Stimulated activated naive B cell treated with anti-CD40 and anti-IgM and Interleukin-4, amounts not matched to agents 10 μg/mL and 1 μg/mL and 100 μg/mL, for 72 hours (primary cell): ENCODE results near the gene ZNF300.

Source experiments
- ATAC-seq, 2 donors: fragments of 150-1000 bp; cut with Tn5 transposase; replicated peaks; 2 replicates each; pipeline ENCODE4 v1.10.0; 2021; ENCODE audit warnings: moderate library complexity in 1 of 2
- DNase-seq: peaks from one replicate; pipeline ENCODE4 v3.0.0; 2021
- H3K27ac Mint-ChIP-seq: one replicate; pipeline ENCODE4 v1.8.0; 2022; ENCODE audit warnings: mild to moderate bottlenecking, mixed read lengths
- H3K27me3 Mint-ChIP-seq, 2 donors: one replicate each; pipeline ENCODE4 v1.8.0; 2022; ENCODE audit warnings: mixed read lengths in 2 of 2
- H3K36me3 Mint-ChIP-seq, 2 donors: one replicate each; pipeline ENCODE4 v1.8.0; 2022; ENCODE audit warnings: mixed read lengths in 2 of 2, mild to moderate bottlenecking in 1 of 2
- H3K4me1 Mint-ChIP-seq, 2 donors: one replicate each; pipeline ENCODE4 v1.8.0; 2022; ENCODE audit warnings: mixed read lengths in 2 of 2, mild to moderate bottlenecking in 1 of 2
- H3K4me3 Mint-ChIP-seq, 2 donors: one replicate each; pipeline ENCODE4 v1.8.0; 2022; ENCODE audit warnings: mild to moderate bottlenecking in 2 of 2, mixed read lengths in 2 of 2, moderate library complexity in 1 of 2
- H3K9me3 Mint-ChIP-seq, 2 donors: one replicate each; pipeline ENCODE4 v1.8.0; 2022; ENCODE audit warnings: mixed read lengths in 2 of 2, mild to moderate bottlenecking in 1 of 2

The ZNF300 gene

GRCh38 chr5:150904479-150905311 is at the start of gene ZNF300:
TSS of gene ZNF300 (minus strand) at chr5:150904980. CDS start at chr5:150903155, 1,825 bp downstream.
- peak within 1 kb of the TSS; percentile 93 for H3K27ac Mint-ChIP-seq
- peak within 1 kb of the TSS; percentile 83 to 92 for H3K4me3 Mint-ChIP-seq
- H3K9me3 Mint-ChIP-seq: peaks cover 29 to 34% of the 10 kb centered on the region in 2 donors
- peaks cover 2 to 12% of the 10 kb centered on the region in 2 donors for H3K4me1 Mint-ChIP-seq
- peaks cover 30 to 34% of the 10 kb centered on the region in 2 donors for H3K36me3 Mint-ChIP-seq
- DNase-seq (peak; percentile 39), ATAC-seq (peak; percentile 97 to 98)
- peaks cover 23 to 25% of the 10 kb centered on the region in 2 donors for H3K27me3 Mint-ChIP-seq

- Mint-ChIP-seq H3K4me3 (no peak overlapping the region), H3K27me3 (peaks cover 26 to 34% of the 10 kb centered on the region in 2 donors), H3K4me1 (peaks cover 0 to 2% of the 10 kb centered on the region in 2 donors), H3K36me3 (peaks cover 18% of the 10 kb centered on the region in 2 donors), H3K27ac (no peak overlapping the region), H3K9me3 (peaks cover 42 to 50% of the 10 kb centered on the region in 2 donors)
- no peak for ATAC-seq
- no peak for DNase-seq
These were observed 43.8 kb upstream of the ZNF300 start for GRCh38 chr5:150948539-150948938.

DNA sequence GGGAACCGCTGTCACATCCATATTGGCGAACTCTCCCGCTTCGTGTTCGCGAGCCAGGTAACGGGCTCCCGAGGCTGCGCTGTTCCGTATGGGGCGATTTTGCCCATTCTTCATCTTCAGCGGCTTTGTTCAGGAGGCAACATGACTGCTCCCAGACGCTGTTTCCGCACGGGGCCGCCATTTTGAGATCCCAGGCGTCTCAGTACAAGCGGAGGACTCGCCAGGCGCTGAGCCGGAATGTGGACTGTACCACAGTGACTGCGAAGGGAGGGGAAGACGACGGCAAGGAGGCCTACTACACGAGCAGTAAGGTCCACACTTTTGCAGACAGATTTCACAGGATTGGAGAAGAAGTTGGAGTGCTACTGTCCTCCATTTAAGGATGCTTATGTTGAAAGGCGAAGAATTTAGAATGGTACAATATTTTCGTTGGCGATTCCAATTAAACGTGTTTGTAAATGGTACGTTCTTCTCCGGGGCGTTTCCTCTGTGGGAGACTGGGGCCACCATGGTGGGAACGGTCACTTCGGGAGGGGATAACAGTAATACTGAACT is 41.6 kb upstream of the ZNF300 start:
- Mint-ChIP-seq H3K36me3 (peaks cover 14 to 16% of the 10 kb centered on the region in 2 donors), H3K4me3 (peak overlapping the region; percentile 12 to 48), H3K9me3 (peaks cover 39 to 42% of the 10 kb centered on the region in 2 donors), H3K4me1 (peaks cover 0 to 2% of the 10 kb centered on the region in 2 donors), H3K27ac (no peak overlapping the region), H3K27me3 (peaks cover 20 to 35% of the 10 kb centered on the region in 2 donors)
- no peak for DNase-seq
- ATAC-seq: no peak

DNA sequence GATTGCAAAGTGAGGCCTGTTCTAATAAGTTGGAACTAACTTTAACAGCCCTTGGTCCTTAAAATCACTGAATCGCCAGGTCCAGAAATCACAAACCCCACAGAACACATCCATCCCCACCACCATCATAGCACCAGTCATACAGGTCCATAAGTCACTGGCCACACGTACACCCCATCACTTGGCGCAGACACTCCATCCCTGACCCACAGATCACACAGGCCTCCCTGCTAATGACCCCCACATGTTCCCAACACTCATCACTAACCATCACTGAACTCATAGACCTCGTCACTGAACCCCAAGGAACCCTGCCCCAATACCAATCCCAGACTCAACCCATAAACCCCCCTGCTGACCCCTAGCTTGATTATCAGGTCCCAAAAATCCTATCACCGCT is 41.2 kb upstream of the ZNF300 start:
- DNase-seq (no peak), ATAC-seq (no peak)
- Mint-ChIP-seq H3K27me3 (peaks cover 20 to 35% of the 10 kb centered on the region in 2 donors), H3K36me3 (peaks cover 14 to 16% of the 10 kb centered on the region in 2 donors), H3K9me3 (peaks cover 40% of the 10 kb centered on the region in 2 donors), H3K27ac (no peak overlapping the region), H3K4me3 (peak overlapping the region in 1 of 2 donors; percentile 48), H3K4me1 (peaks cover 0 to 2% of the 10 kb centered on the region in 2 donors)

- no peak for DNase-seq
- peaks cover 14% of the 10 kb centered on the region in 2 donors for H3K36me3 Mint-ChIP-seq
- peaks cover 0 to 2% of the 10 kb centered on the region in 2 donors for H3K4me1 Mint-ChIP-seq
- peaks cover 20 to 35% of the 10 kb centered on the region in 2 donors for H3K27me3 Mint-ChIP-seq
- no peak overlapping the region for H3K27ac Mint-ChIP-seq
- peaks cover 36 to 38% of the 10 kb centered on the region in 2 donors for H3K9me3 Mint-ChIP-seq
- ATAC-seq: no peak
- no peak overlapping the region for H3K4me3 Mint-ChIP-seq
These were observed 40.7 kb upstream of the ZNF300 start for GRCh38 chr5:150945486-150945885.

GRCh38 chr5:150931368-150931965 is 26.7 kb upstream of the ZNF300 start:
- ATAC-seq (no peak), DNase-seq (no peak)
- no peak overlapping the region for H3K4me3 Mint-ChIP-seq
- no peaks in the 10 kb centered on the region for H3K27me3 Mint-ChIP-seq
- H3K9me3 Mint-ChIP-seq: peaks cover 23 to 27% of the 10 kb centered on the region in 2 donors
- no peaks in the 10 kb centered on the region for H3K4me1 Mint-ChIP-seq
- H3K27ac Mint-ChIP-seq: no peak overlapping the region
- H3K36me3 Mint-ChIP-seq: peaks cover 0 to 14% of the 10 kb centered on the region in 2 donors

- no peak for ATAC-seq
- Mint-ChIP-seq H3K27ac (no peak overlapping the region), H3K27me3 (peaks cover 4 to 17% of the 10 kb centered on the region in 2 donors), H3K4me3 (no peak overlapping the region), H3K4me1 (no peaks in the 10 kb centered on the region), H3K36me3 (peaks cover 0 to 2% of the 10 kb centered on the region in 2 donors), H3K9me3 (peaks cover 29% of the 10 kb centered on the region in 2 donors)
- no peak for DNase-seq
These were observed 13.8 kb upstream of the ZNF300 start for GRCh38 chr5:150918613-150919012.

GRCh38 chr5:150912312-150912814 is 7.6 kb upstream of the ZNF300 start:
- Mint-ChIP-seq H3K9me3 (peaks cover 38 to 40% of the 10 kb centered on the region in 2 donors), H3K4me3 (no peak overlapping the region), H3K4me1 (no peaks in the 10 kb centered on the region), H3K36me3 (peaks cover 4 to 11% of the 10 kb centered on the region in 2 donors), H3K27ac (no peak overlapping the region), H3K27me3 (peaks cover 10 to 17% of the 10 kb centered on the region in 2 donors)
- no peak for ATAC-seq
- no peak for DNase-seq

- DNase-seq: no peak
- Mint-ChIP-seq H3K36me3 (peaks cover 24 to 28% of the 10 kb centered on the region in 2 donors), H3K27me3 (peaks cover 22 to 28% of the 10 kb centered on the region in 2 donors), H3K27ac (peak overlapping the region; percentile 93), H3K4me3 (peak overlapping the region; percentile 83 to 92), H3K4me1 (peaks cover 2 to 12% of the 10 kb centered on the region in 2 donors), H3K9me3 (peaks cover 27 to 31% of the 10 kb centered on the region in 2 donors)
- no peak for ATAC-seq
These were observed 518 bp upstream of the ZNF300 start for GRCh38 chr5:150905312-150905683.

DNA sequence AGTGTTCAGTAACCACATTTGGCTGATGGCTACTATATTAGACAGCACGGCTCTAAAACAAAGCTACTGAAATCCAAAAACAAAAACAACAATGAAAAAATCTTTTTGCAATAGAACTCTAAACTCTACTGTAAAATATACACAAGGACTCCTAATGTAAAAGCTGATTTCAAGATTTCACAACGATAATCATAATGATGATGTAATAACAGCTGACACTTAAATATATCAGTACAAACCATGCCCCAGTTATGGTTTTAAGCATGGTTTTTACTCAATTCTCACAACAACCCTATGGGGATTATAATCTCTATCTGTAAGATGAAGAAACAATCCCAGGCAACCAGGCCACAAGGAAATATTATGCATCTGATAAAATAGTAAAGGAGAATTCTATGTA is 3.3 kb downstream of the ZNF300 start:
- DNase-seq (no peak), ATAC-seq (no peak)
- H3K4me3 Mint-ChIP-seq: no peak overlapping the region
- peaks cover 52 to 57% of the 10 kb centered on the region in 2 donors for H3K36me3 Mint-ChIP-seq
- H3K27me3 Mint-ChIP-seq: peaks cover 23 to 25% of the 10 kb centered on the region in 2 donors
- H3K9me3 Mint-ChIP-seq: peaks cover 38 to 49% of the 10 kb centered on the region in 2 donors
- H3K4me1 Mint-ChIP-seq: peaks cover 2 to 12% of the 10 kb centered on the region in 2 donors
- no peak overlapping the region for H3K27ac Mint-ChIP-seq

DNA sequence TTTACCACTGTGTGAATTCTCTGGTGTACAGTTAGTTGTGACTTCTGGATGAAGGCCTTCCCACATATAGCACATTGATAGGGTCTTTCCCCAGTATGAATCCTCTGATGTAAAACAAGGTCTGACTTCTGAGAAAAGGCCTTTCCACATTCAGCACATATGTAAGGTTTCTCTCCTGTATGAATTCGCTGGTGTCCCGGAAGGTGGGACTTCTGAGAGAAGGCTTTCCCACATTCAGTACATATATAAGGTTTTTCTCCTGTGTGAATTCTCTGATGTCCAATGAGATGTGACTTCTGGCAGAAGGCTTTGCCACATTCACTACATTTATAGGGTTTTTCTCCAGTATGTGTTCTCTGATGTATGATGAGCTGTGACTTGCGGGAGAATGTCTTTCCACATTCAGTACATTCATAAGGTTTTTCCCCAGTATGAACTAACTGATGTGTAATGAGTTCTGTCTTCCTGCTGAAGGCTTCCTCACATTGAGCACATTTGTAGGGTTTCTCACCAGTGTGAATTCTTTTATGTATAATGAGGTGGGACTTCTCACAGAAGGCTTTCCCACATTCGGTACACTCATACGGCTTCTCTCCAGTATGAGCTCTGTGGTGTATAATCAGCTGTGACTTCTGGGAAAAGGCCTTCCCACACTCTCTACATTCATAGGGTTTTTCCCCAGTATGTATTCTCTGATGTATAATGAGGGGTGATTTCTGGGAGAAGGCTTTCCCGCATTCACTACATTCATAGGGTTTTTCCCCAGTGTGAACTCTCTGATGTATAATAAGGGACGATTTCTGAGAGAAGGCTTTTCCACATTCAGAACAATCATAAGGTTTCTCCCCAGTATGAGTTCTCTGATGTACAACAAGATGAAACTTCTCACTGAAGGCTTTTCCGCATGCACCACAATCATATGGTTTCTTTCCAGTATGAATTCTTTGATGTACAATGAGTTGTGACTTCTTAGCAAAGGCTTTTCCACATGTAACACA is 9.1 kb downstream of the ZNF300 start:
- H3K27ac Mint-ChIP-seq: no peak overlapping the region

GRCh38 chr5:150879358-150879757 is 25.4 kb downstream of the ZNF300 start:
- H3K36me3 Mint-ChIP-seq: peaks cover 7 to 12% of the 10 kb centered on the region in 2 donors
- no peak overlapping the region for H3K4me3 Mint-ChIP-seq
- peaks cover 21 to 23% of the 10 kb centered on the region in 2 donors for H3K9me3 Mint-ChIP-seq

More for the DNA sequence above, 9.1 kb downstream of the ZNF300 start:
- Mint-ChIP-seq H3K4me1 (no peaks in the 10 kb centered on the region), H3K9me3 (peaks cover 45 to 56% of the 10 kb centered on the region in 2 donors), H3K4me3 (no peak overlapping the region), H3K27me3 (peaks cover 0 to 5% of the 10 kb centered on the region in 2 donors), H3K36me3 (peaks cover 42 to 52% of the 10 kb centered on the region in 2 donors)
- ATAC-seq: no peak
- no peak for DNase-seq

GRCh38 chr5:150862070-150862469 is 42.7 kb downstream of the ZNF300 start:
- H3K27ac Mint-ChIP-seq: no peak overlapping the region
- no peak for ATAC-seq
- H3K9me3 Mint-ChIP-seq: peaks cover 3 to 26% of the 10 kb centered on the region in 2 donors
- H3K36me3 Mint-ChIP-seq: peaks cover 3 to 6% of the 10 kb centered on the region in 2 donors
- no peaks in the 10 kb centered on the region for H3K4me1 Mint-ChIP-seq
- no peak overlapping the region for H3K4me3 Mint-ChIP-seq
- DNase-seq: no peak
- peaks cover 0 to 13% of the 10 kb centered on the region in 2 donors for H3K27me3 Mint-ChIP-seq

More at GRCh38 chr5:150879358-150879757, 25.4 kb downstream of the ZNF300 start:
- no peak for DNase-seq
- no peak for ATAC-seq
- Mint-ChIP-seq H3K4me1 (no peaks in the 10 kb centered on the region), H3K27ac (no peak overlapping the region), H3K27me3 (peaks cover 0 to 4% of the 10 kb centered on the region in 2 donors)
